Measurements from ENCODE around the gene FZR1. TPM values are rescaled to one million over a fixed set of nuclear protein-coding genes. Genes with fewer than 3 reads are reported as not detected.

Gene FZR1
- total and polyA plus RNA-seq, 2 of the 13 experiments (the other 11 are each of a cell fraction or from before 2014, with no cell fraction given) = 29.0 to 30.8 TPM

- TF ChIP-seq ZNF687 (CRISPR knock-in tag; IDR thresholded peaks at IDR 0.05) (peak; percentile 61), YEATS4 (CRISPR knock-in tag; IDR thresholded peaks at IDR 0.05; ENCODE audit: borderline replicate concordance) (no peak), HNRNPK (IDR thresholded peaks at IDR 0.05; ENCODE audit: low read depth, low read length, poor library complexity, severe bottlenecking) (no peak), ZNF883 (CRISPR knock-in tag; IDR thresholded peaks at IDR 0.05; ENCODE audit: not compliant biosample characterization) (peak; percentile 34), AHR (CRISPR knock-in tag; IDR thresholded peaks at IDR 0.05) (no peak), HMGXB4 (CRISPR knock-in tag; IDR thresholded peaks at IDR 0.05; ENCODE audit: borderline replicate concordance in 1 of 2, low read depth in 1 of 2) (peak in 1 of 2 experiments; percentile 53; a peak in 1 of 4 replicates), ZNF337 (CRISPR knock-in tag; IDR thresholded peaks at IDR 0.05; ENCODE audit: borderline replicate concordance, low read depth) (no peak), ZNF407 (CRISPR knock-in tag; IDR thresholded peaks at IDR 0.05; ENCODE audit: not compliant biosample characterization) (peak; percentile 86), ZNF350 (CRISPR knock-in tag; IDR thresholded peaks at IDR 0.05; ENCODE audit: borderline replicate concordance, low read depth) (no peak), HNF1B (CRISPR knock-in tag; IDR thresholded peaks at IDR 0.05) (peak; percentile 62)
Measured at GRCh38 chr19:3507371-3508120, 1.4 kb downstream of the FZR1 start (continued).

Measured in HepG2 (cell line).